GM04504 (cell line): ENCODE results near the gene IL6.
"Not testable (repeated sequence)": the region's sequence is repeated elsewhere in the genome, so short reads cannot be mapped to it uniquely, and the experiment has no call there.

ENCODE experiments used
- DNase-seq: peaks from one replicate; pipeline ENCODE4 v3.0.0-alpha.2; 2012; ENCODE audit warnings: low read depth

The IL6 gene

DNA sequence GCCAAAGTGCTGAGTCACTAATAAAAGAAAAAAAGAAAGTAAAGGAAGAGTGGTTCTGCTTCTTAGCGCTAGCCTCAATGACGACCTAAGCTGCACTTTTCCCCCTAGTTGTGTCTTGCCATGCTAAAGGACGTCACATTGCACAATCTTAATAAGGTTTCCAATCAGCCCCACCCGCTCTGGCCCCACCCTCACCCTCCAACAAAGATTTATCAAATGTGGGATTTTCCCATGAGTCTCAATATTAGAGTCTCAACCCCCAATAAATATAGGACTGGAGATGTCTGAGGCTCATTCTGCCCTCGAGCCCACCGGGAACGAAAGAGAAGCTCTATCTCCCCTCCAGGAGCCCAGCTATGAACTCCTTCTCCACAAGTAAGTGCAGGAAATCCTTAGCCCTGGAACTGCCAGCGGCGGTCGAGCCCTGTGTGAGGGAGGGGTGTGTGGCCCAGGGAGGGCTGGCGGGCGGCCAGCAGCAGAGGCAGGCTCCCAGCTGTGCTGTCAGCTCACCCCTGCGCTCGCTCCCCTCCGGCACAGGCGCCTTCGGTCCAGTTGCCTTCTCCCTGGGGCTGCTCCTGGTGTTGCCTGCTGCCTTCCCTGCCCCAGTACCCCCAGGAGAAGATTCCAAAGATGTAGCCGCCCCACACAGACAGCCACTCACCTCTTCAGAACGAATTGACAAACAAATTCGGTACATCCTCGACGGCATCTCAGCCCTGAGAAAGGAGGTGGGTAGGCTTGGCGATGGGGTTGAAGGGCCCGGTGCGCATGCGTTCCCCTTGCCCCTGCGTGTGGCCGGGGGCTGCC, at the start of gene IL6:
Gene IL6, plus strand, starts transcription at position 294 of the 807 bp plus-strand sequence. Its CDS starts 63 bp downstream, at position 357.
- DNase-seq, result peak; percentile 76

DNA sequence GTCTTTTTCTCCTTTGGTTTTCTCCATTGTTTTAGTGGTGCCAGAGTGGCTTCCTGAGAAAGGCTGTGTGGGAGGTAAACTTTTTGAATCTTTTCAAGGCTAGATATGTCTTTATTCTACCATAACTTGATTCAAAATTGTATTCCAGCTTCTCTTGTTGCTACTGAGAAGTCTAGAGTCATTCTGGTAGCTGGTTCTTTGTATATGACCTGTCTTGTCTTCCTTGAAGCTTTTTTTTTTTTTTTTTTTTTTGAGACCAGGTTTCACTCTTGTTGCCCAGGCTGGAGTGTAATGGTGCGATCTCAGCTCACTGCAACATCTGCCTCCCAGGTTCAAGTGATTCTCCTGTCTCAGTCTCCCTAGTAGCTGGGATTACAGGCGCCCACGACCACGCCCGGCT, 49.7 kb upstream of the IL6 start:
- not testable (repeated sequence) for DNase-seq

- DNase-seq, result no peak
Measured at GRCh38 chr7:22677680-22678079, 49.3 kb upstream of the IL6 start.

GRCh38 chr7:22680482-22680911, 46.5 kb upstream of the IL6 start:
- DNase-seq, result no peak

GRCh38 chr7:22681312-22681711, 45.7 kb upstream of the IL6 start:
- DNase-seq, result no peak

GRCh38 chr7:22681852-22682657, 44.9 kb upstream of the IL6 start:
- no peak for DNase-seq

DNA sequence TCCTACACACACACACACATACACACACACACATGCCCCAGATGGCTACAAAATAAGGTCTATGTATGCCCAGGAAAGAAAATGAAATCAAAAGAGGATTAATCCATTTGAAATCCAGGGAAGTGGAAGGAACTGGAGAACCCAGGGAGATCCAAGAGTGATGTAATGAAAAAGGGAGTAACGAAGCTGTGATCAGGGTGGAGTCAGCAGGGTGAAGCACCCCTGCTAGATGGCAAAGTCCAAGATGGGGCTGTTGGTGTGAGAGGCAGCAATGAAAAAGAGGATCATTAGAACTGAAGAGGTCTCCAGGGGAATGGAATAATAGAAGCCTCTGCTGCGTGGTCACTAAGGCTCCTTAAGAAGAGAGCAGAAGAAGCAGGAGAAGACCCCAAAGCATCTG, 43.6 kb upstream of the IL6 start:
- DNase-seq, result no peak

DNA sequence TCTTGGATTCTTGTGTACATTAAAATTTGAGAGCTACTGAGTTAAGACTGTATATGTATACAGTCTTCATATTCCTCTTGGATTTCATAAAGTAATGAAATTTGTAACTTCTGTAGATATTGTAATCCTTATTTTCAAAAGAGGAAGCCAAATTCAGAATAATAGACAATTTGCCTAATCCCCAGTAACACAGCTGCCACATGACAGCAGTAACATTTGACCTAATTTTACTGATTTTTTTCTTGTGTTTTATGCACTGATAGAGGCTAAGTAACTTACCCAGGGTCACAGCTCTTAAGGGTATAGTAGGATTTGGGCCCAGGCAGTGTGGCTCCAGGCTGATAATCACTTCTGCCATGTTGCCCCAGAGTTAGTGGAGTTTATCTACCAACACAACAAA, 40.4 kb upstream of the IL6 start:
- no peak for DNase-seq

DNA sequence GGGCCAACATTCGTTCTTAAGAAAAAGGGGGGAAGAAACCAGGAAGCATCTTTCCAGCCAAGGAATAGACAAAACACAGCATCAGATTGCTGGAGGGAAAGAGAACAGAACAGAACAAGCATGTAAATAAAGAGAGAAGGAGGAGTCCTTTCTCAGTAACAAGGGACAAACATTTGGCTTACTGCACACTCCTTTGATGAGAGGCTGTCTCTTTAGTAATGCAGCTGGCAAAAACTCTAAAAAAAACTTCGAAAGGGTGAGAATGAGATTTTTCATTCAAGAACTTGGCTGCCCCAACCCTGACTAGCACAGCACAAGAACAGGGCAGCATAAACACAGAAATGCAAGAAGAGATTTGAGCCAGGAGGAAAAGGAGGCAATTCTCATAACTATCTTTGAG, 38.9 kb upstream of the IL6 start:
- DNase-seq, result no peak

DNA sequence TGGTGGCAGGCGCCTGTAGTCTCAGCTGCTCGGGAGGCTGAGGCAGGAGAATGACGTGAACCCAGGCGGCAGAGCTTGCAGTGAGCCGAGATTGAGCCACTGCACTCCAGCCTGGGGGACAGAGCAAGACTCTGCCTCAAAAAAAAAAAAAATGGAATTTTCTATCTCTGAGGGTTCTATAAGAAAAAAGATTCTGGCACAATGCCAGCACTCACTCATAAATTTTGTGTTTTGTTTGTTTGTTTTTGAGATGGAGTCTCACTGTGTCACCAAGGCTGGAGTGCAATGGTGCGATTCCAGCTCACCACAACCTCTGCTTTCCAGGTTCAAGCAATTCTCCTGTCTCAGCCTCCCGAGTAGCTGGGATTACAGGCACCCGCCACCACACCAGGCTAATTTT, 38.1 kb upstream of the IL6 start:
- DNase-seq, result not testable (repeated sequence)

DNA sequence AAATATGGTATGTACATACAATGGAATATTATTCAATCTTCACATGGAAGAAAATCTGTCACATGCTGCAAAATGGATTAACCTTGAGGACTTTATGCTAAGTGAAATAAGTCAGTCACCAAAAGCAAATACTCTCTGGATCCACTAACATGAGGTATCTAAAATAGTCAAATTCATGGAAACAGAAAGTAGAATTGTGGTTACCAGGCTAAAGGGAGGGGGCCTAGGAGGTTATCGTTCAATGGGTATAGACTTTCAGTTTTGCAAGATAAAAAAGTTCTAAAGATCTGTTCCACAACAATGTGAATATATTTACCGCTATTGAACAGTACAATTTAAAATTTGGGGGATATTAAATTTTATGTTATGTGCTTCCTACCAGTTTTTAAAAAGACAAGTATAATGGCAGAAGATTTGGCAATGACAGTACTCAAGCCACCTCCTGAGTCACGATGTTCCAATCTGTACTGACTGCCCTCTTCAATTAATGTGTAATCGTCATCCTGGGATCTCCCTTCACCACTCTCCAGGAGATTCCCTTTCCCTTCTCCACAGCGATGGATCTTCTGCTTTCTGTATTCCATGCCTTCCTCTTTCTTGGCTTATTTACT, 32.3 kb upstream of the IL6 start:
- DNase-seq, result no peak

GRCh38 chr7:22695476-22696132, 31.4 kb upstream of the IL6 start:
- no peak for DNase-seq

DNA sequence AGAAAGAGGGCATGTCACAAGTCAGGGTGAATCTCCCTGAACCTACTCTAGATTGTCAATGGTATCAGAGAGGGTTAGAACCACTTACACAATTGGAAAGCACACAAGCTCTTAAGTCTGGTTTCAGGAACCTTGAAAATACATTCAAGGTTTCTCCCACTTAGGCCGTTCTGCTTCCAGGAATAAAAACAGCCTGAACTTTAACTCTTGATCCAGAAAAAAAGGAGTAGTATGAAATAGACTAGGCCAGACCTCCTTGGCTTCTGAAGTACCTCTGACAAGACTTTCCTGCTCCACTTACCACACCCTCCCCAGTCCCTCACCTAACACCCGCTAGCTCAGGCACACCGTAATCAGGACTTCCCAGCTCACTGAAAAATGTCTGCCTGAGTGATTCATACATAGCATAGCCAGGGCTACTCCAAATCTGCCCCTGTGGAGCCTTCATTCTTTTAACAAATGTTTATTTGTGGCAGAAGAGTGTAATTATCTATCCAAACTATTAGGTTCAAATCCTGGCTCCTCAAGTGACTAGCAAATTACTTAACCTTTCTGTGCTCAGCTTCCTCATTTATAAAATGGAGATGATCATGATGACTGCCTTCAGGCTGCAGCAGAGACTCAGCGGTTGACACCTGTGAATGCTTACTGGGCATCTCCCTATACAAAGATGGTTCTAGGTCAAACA, 30.3 kb upstream of the IL6 start:
- no peak for DNase-seq

GRCh38 chr7:22697322-22697859, 29.6 kb upstream of the IL6 start:
- DNase-seq, result no peak

- no peak for DNase-seq
Measured at GRCh38 chr7:22697876-22698606, 29.0 kb upstream of the IL6 start.

DNA sequence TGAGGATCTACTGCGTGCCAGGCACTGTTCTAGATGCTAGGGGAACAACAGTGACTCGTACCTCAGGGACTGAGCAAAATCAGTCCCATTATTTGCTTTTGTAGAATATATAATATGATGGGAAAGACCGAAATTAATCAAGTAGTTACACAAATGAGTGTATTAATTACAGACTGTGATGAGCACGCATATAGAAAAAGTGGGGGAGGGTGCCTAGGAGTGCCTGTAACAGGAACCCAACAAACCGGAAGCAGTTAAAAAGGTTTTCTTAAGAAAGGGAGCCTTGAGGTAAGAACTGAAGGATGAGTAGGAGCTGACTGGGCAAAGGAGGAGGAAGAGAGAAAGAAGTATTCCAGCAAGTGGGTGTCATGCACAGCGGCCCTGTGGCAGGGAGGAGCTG, 28.2 kb upstream of the IL6 start:
- DNase-seq, result no peak

GRCh38 chr7:22700559-22701002, 26.4 kb upstream of the IL6 start:
- DNase-seq, result no peak

- DNase-seq, result no peak
Measured at GRCh38 chr7:22702516-22702915, 24.5 kb upstream of the IL6 start.

DNA sequence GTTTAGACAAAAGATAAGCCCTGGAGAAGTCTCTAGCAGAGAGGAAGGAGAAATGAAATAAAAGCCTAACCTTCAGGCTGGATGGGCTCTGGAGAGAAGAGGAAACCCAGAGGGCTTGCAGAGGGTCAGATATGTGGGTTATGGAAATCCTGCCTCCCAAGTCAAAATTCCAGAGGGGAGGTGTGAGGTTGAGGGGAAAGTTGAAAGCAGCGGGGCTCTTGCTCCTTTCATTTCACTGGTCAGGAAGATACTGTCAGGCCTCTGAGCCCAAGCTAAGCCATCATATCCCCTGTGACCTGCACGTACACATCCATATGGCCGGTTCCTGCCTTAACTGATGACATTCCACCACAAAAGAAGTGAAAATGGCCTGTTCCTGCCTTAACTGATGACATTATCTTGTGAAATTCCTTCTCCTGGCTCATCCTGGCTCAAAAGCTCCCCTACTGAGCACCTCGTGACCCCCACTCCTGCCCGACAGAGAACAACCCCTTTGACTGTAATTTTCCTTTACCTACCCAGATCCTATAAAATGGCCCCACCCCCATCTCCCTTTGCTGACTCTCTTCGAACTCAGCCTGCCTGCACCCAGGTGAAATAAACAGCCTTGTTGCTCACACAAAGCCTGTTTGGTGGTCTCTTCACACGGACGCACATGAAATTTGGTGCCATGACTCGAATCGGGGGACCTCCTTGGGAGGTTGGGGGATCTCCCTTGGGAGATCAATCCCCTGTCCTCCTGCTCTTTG, 23.7 kb upstream of the IL6 start:
- not testable (repeated sequence) for DNase-seq
